Muscle of leg (tissue), 11 donors: ENCODE results near the gene TCERG1L. TPM values are rescaled to one million over a fixed set of nuclear protein-coding genes. Genes with fewer than 3 reads are reported as not detected.
"Not testable (repeated sequence)": the region's sequence is repeated elsewhere in the genome, so short reads cannot be mapped to it uniquely, and the experiment has no call there.

Experiments used
- DNase-seq: peaks from one replicate; pipeline ENCODE4 v3.0.0; 2013
- H3K27ac ChIP-seq: one replicate; pipeline ENCODE4 v1.5.1; 2013; ENCODE audit warnings: mild to moderate bottlenecking, low read length, control low read depth
- H3K27me3 ChIP-seq: one replicate; pipeline ENCODE4 v1.6.1; 2013; ENCODE audit warnings: low read length; ENCODE audit not compliant: control insufficient read depth, insufficient read depth
- H3K36me3 ChIP-seq: one replicate; pipeline ENCODE4 v1.6.1; 2013; ENCODE audit warnings: low read length; ENCODE audit not compliant: control insufficient read depth, insufficient read depth
- H3K4me1 ChIP-seq: one replicate; pipeline ENCODE4 v1.6.1; 2013; ENCODE audit warnings: low read length; ENCODE audit not compliant: control insufficient read depth, insufficient read depth
- H3K4me3 ChIP-seq: one replicate; pipeline ENCODE4 v1.5.1; 2013; ENCODE audit warnings: low read length, control low read depth
- H3K9me3 ChIP-seq: replicated peaks from 2 replicates; pipeline ENCODE4 v1.6.1; 2013; ENCODE audit warnings: low read depth, low read length; ENCODE audit not compliant: control insufficient read depth
- WGBS: methylation state at CpG from one replicate; pipeline ENCODE4 v1.1.5; 2013; ENCODE audit warnings: missing lambda C conversion rate; ENCODE audit not compliant: insufficient coverage; 5-methylcytosine and 5-hydroxymethylcytosine counted together
- polyA plus RNA-seq, 8 donors: library from polyadenylated mRNA; unstranded; fragments of 120-200 nt; gene quantifications; one replicate each; pipeline versions ENCODE4 v1.2.1 to v1.2.3, GENCODE V29; 2013; ENCODE audit warnings: inconsistent platforms in 1 of 8, low replicate concordance in 1 of 8; ENCODE audit not compliant: insufficient read length in 8 of 8, insufficient read depth in 1 of 8
- total RNA-seq: library from RNA; stranded (reverse); fragments of 120-200 nt; gene quantifications from one replicate; pipeline ENCODE4 v1.2.4, GENCODE V29; 2013

The TCERG1L gene
- total and polyA plus RNA-seq, 9 donors = 0.04 to 1.1 (median 0.15) TPM

DNA sequence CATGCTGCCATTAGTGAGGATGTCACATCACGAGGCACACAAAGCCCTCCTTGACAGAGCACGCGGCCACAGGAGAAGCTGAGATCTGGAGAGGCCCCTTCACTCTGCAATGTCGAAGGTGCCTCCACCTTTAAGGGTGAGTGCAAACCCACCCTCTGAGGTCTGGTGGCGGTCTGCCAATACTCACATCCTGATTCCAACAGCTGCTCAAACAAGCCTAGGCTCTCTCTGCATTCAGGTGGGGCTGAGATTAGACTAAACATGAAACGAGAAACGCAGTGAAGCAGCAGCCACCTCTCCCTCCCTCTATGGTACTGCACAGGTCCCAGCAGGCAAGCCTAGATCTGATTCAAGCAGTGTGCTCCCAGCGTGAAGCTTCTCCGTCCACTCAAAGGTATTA is 151.8 kb downstream of the TCERG1L start:
- Histone ChIP-seq H3K4me3 (no peak overlapping the region), H3K27me3 (peaks cover 15% of the 10 kb centered on the region), H3K36me3 (no peaks in the 10 kb centered on the region), H3K9me3 (no peaks in the 10 kb centered on the region), H3K27ac (no peak overlapping the region), H3K4me1 (no peaks in the 10 kb centered on the region)
- no peak for DNase-seq
- 51% methylated on average over 6 of the region's 9 CpGs for WGBS

DNA sequence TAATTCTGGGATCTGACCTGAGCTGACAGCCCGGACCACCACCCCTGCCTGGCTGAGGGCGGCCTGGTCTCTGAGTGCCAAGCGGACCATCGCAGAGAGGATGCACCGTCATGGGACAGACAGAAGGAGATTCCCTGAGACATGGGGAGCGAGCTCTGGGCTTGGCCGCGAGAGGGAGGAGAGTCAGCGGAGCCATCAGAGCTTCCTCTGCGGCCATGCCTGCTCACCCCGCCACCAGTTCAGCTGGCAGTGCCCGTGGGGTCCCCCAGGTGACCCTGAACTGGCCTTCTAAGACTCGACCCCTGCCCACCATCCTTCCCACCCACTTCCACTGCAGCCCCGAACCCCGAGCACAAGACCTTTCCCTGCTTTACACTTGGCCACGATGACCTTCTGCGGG is 152.8 kb downstream of the TCERG1L start:
- H3K36me3 ChIP-seq = no peaks in the 10 kb centered on the region
- H3K27me3 ChIP-seq = peaks cover 15% of the 10 kb centered on the region
- H3K4me3 ChIP-seq = no peak overlapping the region
- WGBS = 92% methylated on average over 15 of the region's 17 CpGs
- H3K4me1 ChIP-seq = no peaks in the 10 kb centered on the region
- DNase-seq = no peak
- H3K27ac ChIP-seq = no peak overlapping the region
- no peaks in the 10 kb centered on the region for H3K9me3 ChIP-seq

DNA sequence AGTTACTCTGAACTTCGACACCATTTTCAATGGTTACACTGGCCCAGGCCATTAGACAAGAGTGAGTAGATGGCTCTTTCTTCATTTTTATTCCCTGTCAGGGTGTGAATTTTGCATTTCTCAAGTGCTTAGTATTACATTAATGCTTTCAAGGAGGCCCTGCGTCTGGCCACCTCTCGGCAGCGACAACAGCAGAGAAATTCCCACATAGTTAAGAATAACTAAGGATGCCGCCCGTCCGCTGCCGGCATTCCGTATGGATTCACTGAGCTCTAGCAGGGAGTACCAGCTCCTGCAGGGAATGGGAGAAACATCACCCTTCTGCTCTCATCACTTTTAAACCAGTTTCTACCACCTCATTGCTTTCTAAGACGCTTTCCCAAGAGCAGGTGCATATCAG is 153.6 kb downstream of the TCERG1L start:
- DNase-seq = no peak
- H3K4me3 ChIP-seq = no peak overlapping the region
- 85% methylated on average over 8 of the region's 10 CpGs for WGBS
- H3K27me3 ChIP-seq = peaks cover 12% of the 10 kb centered on the region
- peaks cover 2% of the 10 kb centered on the region for H3K9me3 ChIP-seq
- H3K4me1 ChIP-seq = no peaks in the 10 kb centered on the region
- no peak overlapping the region for H3K27ac ChIP-seq
- no peaks in the 10 kb centered on the region for H3K36me3 ChIP-seq

DNA sequence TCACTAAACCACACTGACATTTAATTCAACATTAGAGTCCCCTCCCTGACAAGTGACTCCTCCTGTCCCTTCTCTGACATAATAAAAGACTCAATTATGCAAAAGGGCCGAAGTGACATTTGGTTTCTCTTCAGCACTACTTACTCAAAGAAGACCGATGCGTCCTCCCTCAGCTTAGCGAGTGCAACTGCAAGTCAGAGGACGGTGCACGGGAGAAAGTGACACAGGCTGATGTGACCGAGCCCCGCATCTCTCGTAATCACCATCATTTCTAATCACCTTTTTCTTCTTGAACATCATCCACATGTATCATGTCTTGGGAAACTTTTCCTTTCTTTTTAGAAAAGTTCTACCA is 155.7 kb downstream of the TCERG1L start:
- no peak for DNase-seq
- Histone ChIP-seq H3K9me3 (peaks cover 4% of the 10 kb centered on the region), H3K27me3 (peaks cover 12% of the 10 kb centered on the region), H3K4me1 (no peaks in the 10 kb centered on the region), H3K27ac (no peak overlapping the region), H3K4me3 (no peak overlapping the region), H3K36me3 (no peaks in the 10 kb centered on the region)
- 41% methylated on average over 9 of the region's 9 CpGs for WGBS

DNA sequence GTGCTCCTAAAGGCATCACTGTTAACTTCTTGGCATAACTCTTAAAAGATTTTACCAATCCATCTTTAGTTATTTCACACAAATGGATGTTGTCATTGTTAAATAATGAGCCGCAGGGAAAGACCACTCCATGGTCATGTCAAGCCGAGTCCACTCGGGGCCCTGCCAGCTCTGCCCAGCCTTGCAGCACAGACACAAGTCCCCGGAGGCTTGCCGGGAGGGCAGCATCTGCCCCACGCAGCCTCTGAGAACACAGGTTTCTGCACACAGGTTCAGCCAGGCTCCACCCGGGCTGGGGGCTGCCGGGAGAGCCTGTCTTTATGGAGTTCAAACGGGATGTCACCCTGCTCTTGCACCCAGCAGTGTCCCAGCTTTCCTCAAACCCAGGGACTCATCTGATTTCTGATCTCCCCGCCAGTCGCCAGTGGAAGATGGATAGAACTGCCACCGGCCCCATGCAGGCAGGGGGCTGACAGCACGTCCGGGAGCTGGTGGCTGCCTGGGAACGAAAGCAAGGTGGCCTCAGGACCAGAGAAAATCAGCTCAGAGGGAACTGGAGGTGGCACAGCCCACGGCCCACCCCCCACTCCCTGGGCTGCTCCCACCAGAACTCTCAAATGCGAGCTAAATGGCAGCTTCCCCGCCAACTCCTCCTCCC is 156.2 kb downstream of the TCERG1L start:
- whole genome bisulfite sequencing = 61% methylated on average over 18 of the region's 18 CpGs

DNA sequence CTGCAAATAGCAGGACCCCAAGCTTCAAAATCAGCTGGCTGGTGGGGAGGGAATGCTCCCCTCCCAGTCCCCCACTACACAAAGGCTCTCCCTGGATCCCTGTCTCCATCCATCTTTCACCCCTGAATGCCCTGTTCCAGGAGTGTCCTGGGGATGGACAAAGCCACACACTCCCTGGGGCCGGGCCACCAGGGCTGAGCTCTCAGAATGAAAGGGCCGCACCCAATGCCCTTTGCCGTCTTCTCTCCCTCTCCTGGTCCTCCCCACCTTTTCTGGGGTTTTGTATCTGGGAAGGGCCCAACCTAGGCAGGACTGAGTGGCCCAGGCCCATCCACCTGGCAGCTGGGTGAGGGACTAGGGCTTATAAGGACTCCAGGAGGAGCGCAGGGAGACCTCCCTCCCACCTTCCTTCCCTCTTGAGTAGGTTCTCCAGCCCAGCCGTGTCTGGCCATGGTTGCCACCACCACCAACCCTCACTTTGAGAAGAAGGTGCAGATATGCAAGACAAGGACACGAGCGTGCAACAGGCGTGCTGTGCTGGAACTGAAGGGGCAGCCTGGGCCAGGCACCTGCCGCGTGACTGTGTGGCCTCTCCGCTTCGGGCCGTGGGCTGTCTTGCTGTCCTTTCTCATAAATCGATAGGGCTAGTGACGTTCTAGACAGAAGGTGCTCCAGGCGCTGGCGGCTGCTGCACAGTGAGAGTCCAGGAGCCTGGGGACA is 157.1 kb downstream of the TCERG1L start:
- peaks cover 4% of the 10 kb centered on the region for H3K9me3 ChIP-seq
- H3K4me3 ChIP-seq = no peak overlapping the region
- DNase-seq = no peak
- no peaks in the 10 kb centered on the region for H3K4me1 ChIP-seq
- no peaks in the 10 kb centered on the region for H3K36me3 ChIP-seq
- peaks cover 9% of the 10 kb centered on the region for H3K27me3 ChIP-seq
- WGBS = 84% methylated on average over 12 of the region's 17 CpGs
- no peak overlapping the region for H3K27ac ChIP-seq

More for the DNA sequence above, 156.2 kb downstream of the TCERG1L start:
- no peak overlapping the region for H3K4me3 ChIP-seq
- DNase-seq = no peak
- no peaks in the 10 kb centered on the region for H3K36me3 ChIP-seq
- H3K27me3 ChIP-seq = peaks cover 11% of the 10 kb centered on the region
- no peaks in the 10 kb centered on the region for H3K4me1 ChIP-seq
- H3K9me3 ChIP-seq = peaks cover 4% of the 10 kb centered on the region
- H3K27ac ChIP-seq = no peak overlapping the region

DNA sequence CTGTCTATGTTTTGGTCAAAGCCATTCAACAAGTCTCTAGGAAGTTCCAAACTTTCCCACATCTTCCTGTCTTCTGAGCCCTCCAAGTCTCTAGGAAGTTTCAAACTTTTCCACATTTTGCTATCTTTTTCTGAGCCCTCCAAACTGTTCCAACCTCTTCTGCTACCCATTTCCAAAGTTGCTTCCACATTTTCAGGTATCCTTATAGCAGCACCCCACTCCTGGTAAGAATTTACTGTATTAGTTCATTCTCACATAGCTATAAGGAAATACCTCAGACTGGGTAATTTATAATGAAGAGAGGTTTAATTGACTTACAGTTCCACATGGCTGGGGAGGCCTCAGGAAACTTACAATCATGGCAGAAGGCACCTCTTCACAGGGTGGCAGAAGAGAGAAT is 159.1 kb downstream of the TCERG1L start:
- H3K27ac ChIP-seq, H3K4me3 ChIP-seq, H3K36me3 ChIP-seq, DNase-seq, H3K27me3 ChIP-seq, H3K9me3 ChIP-seq, H3K4me1 ChIP-seq: not testable (repeated sequence)

DNA sequence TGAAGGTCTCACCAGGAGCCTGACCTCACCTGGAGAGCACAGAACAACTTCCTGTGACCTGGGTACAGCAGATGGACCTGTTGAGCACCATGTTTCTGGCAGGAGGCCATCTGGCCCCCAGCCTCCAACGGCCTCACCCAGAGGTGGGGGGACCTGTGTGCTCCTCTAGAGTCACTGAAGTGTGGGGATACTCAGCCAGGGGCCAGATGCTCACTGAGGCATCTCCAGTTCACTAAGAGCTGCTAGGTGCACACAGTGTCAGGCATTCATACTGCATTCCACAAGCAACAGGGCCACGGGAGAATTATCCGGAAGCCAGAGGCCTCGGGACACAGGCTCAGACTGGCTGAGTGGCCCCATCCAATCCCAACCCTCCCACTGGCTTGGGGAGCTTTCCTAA is 161.4 kb downstream of the TCERG1L start:
- Histone ChIP-seq H3K36me3 (no peaks in the 10 kb centered on the region), H3K4me1 (peaks cover 11% of the 10 kb centered on the region), H3K27ac (no peak overlapping the region), H3K27me3 (peaks cover 6% of the 10 kb centered on the region), H3K9me3 (peaks cover 4% of the 10 kb centered on the region), H3K4me3 (no peak overlapping the region)
- DNase-seq = no peak
- 71% methylated on average over 1 of the region's 4 CpGs for WGBS

DNA sequence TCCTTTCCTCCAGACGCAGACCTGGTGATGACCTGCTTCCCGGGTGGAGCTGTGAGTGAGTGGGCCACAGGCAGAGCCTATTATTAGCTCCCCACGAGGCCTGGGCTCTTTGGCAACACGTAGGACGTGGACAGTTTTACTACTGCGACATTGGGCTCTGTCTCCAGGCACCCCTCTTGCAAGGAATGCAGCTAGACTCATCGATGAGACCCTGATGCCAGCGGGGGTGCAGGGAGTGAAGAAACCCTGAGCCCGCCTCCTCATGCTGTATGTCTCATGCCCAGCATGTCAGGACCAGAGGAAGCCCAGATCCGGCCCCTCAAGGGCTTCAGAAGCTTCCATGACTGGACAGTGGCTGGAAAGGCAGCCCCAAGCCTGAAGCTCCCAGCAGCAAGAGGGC is 161.9 kb downstream of the TCERG1L start:
- H3K4me1 ChIP-seq = peaks cover 11% of the 10 kb centered on the region
- DNase-seq = no peak
- 72% methylated on average over 10 of the region's 10 CpGs for WGBS
- no peak overlapping the region for H3K4me3 ChIP-seq
- H3K27ac ChIP-seq = no peak overlapping the region
- no peaks in the 10 kb centered on the region for H3K36me3 ChIP-seq
- peaks cover 6% of the 10 kb centered on the region for H3K27me3 ChIP-seq
- peaks cover 4% of the 10 kb centered on the region for H3K9me3 ChIP-seq

DNA sequence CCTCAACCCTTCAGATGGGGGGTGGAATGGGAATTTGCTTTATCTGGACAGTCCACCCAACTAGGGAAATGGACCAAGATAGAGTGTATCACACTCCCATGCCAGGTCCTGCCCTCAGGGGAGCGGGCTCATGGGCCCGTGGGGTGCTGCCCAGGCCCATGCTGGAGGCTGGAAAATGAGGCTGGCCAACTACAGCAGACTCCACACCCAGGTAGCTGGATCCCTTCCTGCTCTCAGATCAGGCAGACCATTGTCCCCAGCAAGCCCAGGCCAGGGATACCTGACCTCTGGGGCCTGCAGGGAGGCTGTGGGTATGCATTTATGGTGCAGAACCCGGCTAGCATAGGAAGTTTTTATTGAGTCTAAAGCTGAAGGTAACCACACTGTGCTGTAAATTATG is 162.4 kb downstream of the TCERG1L start:
- WGBS = 100% methylated on average over 2 of the region's 3 CpGs
- Histone ChIP-seq H3K27me3 (peaks cover 6% of the 10 kb centered on the region), H3K4me3 (no peak overlapping the region), H3K4me1 (peaks cover 11% of the 10 kb centered on the region), H3K36me3 (no peaks in the 10 kb centered on the region), H3K9me3 (peaks cover 4% of the 10 kb centered on the region), H3K27ac (no peak overlapping the region)
- no peak for DNase-seq
